HG03196 (cell line): ENCODE measurements around the gene KIF11.
"Not testable (repeated sequence)": the region's sequence is repeated elsewhere in the genome, so short reads cannot be mapped to it uniquely, and the experiment has no call there.

Experiments used
- ATAC-seq: cut with Tn5 transposase; IDR thresholded peaks from one replicate; pipeline ENCODE4 v1.9.1; 2021; ENCODE audit not compliant: unreplicated experiment

Gene KIF11

GRCh38 chr10:92590623-92591549 is 2.0 kb upstream of the KIF11 start:
- peak; percentile 5 for ATAC-seq

- peak; percentile 77 for ATAC-seq
Measured at GRCh38 chr10:92591550-92592022, 1.3 kb upstream of the KIF11 start.

DNA sequence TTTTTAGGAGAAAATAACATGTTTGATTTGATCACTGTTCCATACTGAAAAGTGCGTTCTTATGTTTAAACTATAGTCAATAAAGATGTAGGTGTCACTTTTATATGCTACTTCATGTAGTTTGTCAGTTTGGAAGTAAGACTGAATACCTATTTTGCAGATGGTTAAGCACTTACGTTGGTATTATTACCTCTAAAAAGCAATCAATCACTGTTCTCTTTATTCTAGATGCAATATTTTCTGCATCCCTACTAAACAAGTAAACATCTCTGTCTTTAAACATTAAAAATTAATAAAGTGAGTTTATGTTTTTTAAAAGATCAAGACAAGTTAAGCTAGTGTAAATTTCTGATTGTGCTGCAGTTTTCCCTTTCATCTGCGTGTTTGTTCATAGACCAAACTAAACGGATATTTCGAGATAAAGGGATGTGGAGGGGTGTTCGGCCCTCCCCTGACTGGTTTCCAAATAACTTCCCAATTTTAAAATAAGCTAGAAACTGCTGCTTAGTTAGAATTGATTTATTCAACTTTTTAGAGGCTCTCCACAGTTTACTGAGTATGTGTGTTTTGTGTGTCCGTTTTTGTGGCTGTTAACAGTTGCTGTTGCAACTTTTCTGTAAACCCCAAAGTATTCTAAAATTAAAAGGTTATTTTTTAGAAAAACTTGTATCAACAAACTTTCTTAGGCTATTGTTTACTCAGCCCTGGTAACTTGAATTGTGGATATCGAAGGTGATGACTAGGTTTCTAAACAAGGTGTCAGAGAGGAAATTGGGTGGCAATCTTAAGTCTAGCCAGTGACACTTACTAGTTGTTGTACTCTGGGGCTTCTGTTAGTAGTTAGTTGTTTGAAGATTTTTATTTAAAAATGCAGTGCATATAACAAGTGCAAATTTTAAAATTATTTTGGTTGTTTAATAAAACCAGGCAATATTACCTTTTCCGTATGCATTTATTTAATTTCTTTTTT is 974 bp downstream of the KIF11 start:
- no peak for ATAC-seq

GRCh38 chr10:92595505-92595904 is 2.6 kb downstream of the KIF11 start:
- no peak for ATAC-seq

DNA sequence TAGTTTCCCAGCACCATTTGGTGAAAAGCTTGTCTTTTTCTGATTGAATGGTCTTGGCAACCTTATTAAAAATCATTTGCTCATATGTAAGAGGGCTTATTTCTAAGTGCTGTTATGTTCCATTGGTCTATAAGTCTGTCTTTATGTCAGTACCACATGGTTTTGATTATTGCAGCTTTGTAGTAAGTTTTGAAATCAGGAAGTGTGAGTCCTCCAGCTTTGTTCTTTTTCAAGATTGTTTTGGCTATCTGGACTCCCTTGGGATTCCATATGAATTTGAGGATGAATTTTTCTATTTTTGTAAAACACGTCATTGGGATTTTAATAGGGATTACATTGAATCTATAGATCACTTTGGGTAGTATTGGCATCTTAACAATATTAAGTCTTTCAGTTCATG is 5.4 kb downstream of the KIF11 start:
- ATAC-seq: no peak

DNA sequence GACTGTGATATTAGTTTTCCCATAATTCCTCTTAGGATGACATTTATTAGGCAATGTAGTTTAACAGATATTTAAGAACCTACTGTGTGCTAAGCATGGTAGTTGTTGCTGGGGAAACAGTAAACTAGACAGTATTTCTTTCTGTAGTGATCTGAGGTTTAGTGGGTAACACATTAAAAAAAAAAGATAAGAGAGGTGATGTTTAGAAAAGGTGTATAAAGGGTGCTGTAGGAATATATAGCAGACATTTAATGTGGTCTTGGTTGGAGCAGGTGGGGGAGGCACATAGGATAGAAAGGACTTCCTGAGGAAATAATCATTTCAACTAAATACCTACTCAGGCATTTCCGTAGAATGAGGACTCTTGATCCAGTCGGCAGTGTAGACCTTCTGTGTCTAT is 11.9 kb downstream of the KIF11 start:
- no peak for ATAC-seq

- no peak for ATAC-seq
Measured at GRCh38 chr10:92615515-92615914, 22.6 kb downstream of the KIF11 start.

GRCh38 chr10:92619368-92619767 is 26.4 kb downstream of the KIF11 start:
- no peak for ATAC-seq

DNA sequence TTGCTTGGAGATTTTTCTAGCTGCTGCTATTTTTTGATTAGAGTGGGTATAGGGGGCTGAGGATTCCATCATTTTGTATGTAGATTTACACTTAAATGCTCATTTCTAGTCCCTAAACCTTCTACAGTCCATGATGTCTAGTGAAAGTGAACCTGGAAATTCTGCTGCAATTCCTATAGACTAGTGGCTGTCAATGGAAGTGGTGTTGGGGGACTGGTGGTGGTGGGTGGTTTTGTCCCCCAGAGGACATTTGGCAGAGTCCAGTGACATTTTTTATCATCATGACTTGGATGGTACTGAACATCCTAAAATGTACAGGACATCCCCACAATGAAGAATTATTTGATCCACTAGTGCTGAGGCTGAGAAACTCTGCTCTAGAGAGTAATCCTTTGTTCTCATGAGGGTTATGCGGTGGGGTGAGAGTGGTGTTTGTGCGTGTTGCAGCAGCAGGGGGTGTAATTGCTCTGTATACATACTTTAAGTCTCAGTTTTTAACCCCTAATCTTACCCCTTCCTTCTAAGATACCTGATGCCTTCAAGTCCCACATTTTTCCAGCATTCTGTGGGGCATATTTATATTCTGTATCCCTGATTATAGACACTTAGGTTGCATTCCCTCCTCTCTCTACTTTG is 35.0 kb downstream of the KIF11 start:
- no peak for ATAC-seq

- ATAC-seq: no peak
Measured at GRCh38 chr10:92629945-92630344, 37.0 kb downstream of the KIF11 start.

DNA sequence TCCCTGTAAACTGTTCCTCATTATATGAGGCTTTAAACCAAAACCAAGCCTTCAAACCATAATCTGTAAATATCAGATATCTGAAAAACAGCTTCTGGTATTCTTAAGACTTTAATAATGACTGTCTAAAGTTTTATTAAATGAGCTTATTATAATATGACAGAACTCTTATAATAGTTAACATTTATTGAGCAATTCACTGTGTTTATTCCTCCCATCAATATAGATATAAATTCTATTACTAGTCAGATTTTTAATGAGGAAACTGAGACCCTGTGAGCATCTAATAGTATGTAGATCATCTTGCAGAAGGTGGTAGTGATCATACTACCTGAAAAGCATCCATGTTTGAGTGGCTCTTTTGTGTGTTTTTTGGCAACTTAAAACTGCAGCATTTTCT is 45.1 kb downstream of the KIF11 start:
- no peak for ATAC-seq

- no peak for ATAC-seq
Measured at GRCh38 chr10:92640107-92640506, 47.2 kb downstream of the KIF11 start.

GRCh38 chr10:92641492-92641891 is 48.6 kb downstream of the KIF11 start:
- ATAC-seq: no peak

DNA sequence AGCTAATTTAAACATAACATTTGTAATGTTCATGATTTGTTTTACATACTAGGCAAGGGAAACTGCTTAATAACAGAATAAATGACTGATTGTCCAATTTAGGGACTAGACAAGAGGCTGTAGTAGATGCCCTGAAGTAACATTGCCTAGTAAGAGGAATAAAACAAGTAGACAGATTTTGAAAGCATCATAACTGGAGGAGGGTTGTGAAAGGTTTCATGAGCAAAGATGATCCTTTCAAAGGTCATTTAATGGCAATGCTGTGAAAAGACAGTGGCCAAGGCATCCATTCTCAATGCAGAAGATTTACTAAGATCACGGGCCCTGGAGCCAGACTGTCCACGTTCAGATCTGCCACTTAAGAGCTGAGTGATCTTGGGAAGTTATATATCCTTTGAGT is 52.0 kb downstream of the KIF11 start:
- no peak for ATAC-seq

GRCh38 chr10:92650864-92651263 is 57.9 kb downstream of the KIF11 start:
- ATAC-seq: not testable (repeated sequence)

DNA sequence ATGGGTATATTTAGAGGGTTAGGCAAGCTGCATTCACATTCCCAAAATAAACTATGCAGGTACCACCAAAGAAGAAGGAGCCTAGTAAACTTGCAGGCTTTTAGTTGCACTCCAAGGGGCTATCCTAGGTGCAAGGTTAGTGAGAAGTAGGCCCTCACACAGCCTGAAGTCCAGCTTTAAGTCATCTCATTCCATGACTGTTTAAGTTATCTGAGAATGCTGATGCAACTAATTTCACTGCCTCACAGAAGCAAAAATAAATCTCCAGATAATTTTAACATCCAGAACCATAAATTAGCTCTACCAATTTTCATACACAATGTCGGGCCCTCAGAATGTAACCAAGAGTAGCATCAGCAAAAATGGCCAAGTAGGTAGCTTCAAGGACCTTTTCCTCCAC is 62.5 kb downstream of the KIF11 start:
- ATAC-seq: no peak

GRCh38 chr10:92656266-92656961 is 63.5 kb downstream of the KIF11 start:
- ATAC-seq: no peak

GRCh38 chr10:92657024-92657423 is 64.1 kb downstream of the KIF11 start:
- no peak for ATAC-seq

GRCh38 chr10:92662848-92663247 is 69.9 kb downstream of the KIF11 start:
- ATAC-seq: no peak

GRCh38 chr10:92664322-92664721 is 71.4 kb downstream of the KIF11 start:
- ATAC-seq: no peak
